Stimulated activated effector memory CD8-positive, alpha-beta T cell treated with anti-CD3 and anti-CD28 coated beads, Interleukin-12 subunit alpha, Interleukin-12 subunit beta, amount 100 ng/mL, for 72 hours (primary cell): ENCODE measurements around the gene RAPH1.
"Not testable (repeated sequence)": the region's sequence is repeated elsewhere in the genome, so short reads cannot be mapped to it uniquely, and the experiment has no call there.

Experiments
- ATAC-seq: fragments of 150-1000 bp; cut with Tn5 transposase; 2 replicates; pipeline ENCODE4 v1.10.0; 2021
- DNase-seq, 2 donors: peaks; one replicate each; pipeline ENCODE4 v3.0.0; 2021 to 2022; ENCODE audit warnings: low spot score in 2 of 2
- H3K27ac Mint-ChIP-seq: one replicate; pipeline ENCODE4 v1.8.0; 2022; ENCODE audit warnings: mild to moderate bottlenecking, mixed read lengths
- H3K36me3 Mint-ChIP-seq: one replicate; pipeline ENCODE4 v1.8.0; 2022; ENCODE audit warnings: mild to moderate bottlenecking, mixed read lengths
- H3K4me1 Mint-ChIP-seq: one replicate; pipeline ENCODE4 v1.8.0; 2022; ENCODE audit warnings: mixed read lengths
- H3K4me3 Mint-ChIP-seq: one replicate; pipeline ENCODE4 v1.8.0; 2022; ENCODE audit warnings: mild to moderate bottlenecking, mixed read lengths
- H3K9me3 Mint-ChIP-seq: one replicate; pipeline ENCODE4 v1.8.0; 2022; ENCODE audit warnings: mixed read lengths

The RAPH1 gene

DNA sequence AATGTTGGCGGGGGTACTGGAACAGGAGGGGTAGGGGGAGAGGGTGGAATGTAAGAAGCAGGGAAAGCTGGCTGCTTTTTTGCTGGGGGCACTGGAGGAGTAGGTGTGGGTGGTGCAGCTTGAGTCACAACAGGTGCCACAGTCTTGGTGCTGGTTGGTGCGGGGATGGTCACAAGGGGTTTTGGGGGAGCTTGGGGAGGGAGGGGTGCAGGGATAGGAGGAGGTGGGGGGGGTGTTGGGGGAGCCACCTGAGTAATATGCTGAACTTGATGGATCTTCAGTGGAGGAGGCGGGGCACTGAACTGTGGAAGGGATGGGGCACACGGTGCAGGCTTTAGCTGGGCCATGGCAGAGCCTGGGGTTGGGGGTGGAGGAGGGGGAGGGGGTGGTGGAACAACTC, 94.4 kb downstream of the RAPH1 start:
- no peaks in the 10 kb centered on the region for H3K36me3 Mint-ChIP-seq
- peaks cover 10% of the 10 kb centered on the region for H3K4me1 Mint-ChIP-seq
- DNase-seq (no peak), ATAC-seq (no peak)
- H3K4me3 Mint-ChIP-seq, result no peak overlapping the region
- H3K27ac Mint-ChIP-seq, result no peak overlapping the region
- no peaks in the 10 kb centered on the region for H3K9me3 Mint-ChIP-seq

DNA sequence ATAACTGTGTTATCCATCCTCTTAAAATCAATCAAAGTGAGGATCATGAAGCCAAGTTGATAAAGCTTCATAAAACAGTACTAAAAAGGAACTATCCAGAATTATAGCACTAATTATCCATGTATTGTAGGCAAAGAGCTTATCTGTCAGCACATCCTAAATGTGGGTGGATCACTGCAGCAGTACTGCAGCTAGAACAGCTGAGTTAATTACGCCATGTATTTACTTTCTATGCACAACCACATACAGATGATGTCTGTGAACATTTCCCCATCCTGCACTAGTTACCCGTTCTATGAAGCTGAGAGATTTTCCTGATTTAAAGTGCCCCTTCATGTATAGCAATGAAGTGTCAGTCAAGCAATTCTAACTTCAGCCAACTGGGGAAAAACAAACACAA, 96.6 kb downstream of the RAPH1 start:
- H3K27ac Mint-ChIP-seq, result no peak overlapping the region
- H3K9me3 Mint-ChIP-seq, result no peaks in the 10 kb centered on the region
- peaks cover 5% of the 10 kb centered on the region for H3K4me1 Mint-ChIP-seq
- no peaks in the 10 kb centered on the region for H3K36me3 Mint-ChIP-seq
- ATAC-seq (no peak), DNase-seq (no peak)
- no peak overlapping the region for H3K4me3 Mint-ChIP-seq

DNA sequence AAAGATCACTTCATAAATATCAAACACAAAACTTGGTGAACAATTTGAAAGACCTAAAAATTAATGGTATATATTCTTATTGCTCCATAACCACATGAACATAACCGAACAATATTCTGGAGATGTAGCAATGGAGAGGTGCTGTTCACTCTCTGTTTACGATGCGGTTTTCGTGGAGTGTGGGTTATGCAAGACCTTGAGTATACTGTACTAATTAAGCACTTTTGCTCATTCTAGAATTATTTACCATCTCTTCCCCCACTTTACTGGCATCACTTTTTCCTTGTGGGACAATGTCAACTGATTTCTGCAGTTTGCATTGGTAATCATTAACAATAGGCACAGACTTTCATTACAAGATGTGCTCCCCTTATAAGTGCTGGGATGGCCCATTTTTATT, 97.6 kb downstream of the RAPH1 start:
- no peak for DNase-seq
- Mint-ChIP-seq H3K36me3 (no peaks in the 10 kb centered on the region), H3K4me1 (peaks cover 5% of the 10 kb centered on the region), H3K4me3 (no peak overlapping the region), H3K27ac (no peak overlapping the region), H3K9me3 (no peaks in the 10 kb centered on the region)
- no peak for ATAC-seq

DNA sequence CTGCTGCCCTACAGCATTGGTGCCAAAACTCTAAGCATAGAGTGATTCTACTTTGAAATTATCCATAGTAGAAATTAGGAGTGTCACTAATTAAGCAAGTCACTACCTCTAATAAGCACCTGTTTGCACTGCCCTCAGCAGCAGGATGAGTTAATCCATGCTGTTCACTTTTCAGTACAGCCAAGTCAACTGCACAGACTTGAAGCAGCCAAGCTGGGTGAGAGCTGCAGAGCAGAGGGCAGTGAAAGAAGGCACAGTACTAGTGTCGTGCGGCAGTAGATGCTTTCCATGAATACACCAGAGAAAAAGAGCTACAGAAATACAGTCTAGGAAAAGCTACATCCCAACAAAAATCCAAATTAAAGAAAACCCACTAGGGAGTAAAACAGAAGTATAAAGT, 98.6 kb downstream of the RAPH1 start:
- H3K9me3 Mint-ChIP-seq, result no peaks in the 10 kb centered on the region
- H3K4me3 Mint-ChIP-seq, result no peak overlapping the region
- H3K27ac Mint-ChIP-seq, result peak overlapping the region; percentile 10
- ATAC-seq (no peak), DNase-seq (no peak)
- H3K4me1 Mint-ChIP-seq, result peaks cover 5% of the 10 kb centered on the region
- no peaks in the 10 kb centered on the region for H3K36me3 Mint-ChIP-seq

DNA sequence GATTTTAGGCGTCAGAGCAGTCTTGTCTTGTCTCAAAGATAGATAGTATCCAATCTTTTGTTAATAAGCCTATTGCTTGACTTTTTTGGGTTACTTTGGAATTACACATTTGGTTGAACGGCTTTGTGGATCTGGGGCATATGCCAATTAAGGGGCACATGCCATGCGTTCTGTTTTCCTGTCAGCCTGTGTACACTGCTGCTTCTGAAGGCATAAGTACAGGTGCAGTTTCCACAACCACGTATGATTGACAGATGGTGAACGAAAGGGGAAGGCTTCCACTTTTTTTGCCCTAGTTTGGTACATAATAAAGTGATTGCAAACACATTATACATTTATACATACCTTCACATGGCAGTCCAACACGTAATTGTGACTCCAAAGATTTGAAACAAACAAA, 102.3 kb downstream of the RAPH1 start:
- Mint-ChIP-seq H3K9me3 (no peaks in the 10 kb centered on the region), H3K4me1 (no peaks in the 10 kb centered on the region), H3K36me3 (peaks cover 8% of the 10 kb centered on the region), H3K27ac (no peak overlapping the region), H3K4me3 (no peak overlapping the region)
- no peak for ATAC-seq
- no peak for DNase-seq

DNA sequence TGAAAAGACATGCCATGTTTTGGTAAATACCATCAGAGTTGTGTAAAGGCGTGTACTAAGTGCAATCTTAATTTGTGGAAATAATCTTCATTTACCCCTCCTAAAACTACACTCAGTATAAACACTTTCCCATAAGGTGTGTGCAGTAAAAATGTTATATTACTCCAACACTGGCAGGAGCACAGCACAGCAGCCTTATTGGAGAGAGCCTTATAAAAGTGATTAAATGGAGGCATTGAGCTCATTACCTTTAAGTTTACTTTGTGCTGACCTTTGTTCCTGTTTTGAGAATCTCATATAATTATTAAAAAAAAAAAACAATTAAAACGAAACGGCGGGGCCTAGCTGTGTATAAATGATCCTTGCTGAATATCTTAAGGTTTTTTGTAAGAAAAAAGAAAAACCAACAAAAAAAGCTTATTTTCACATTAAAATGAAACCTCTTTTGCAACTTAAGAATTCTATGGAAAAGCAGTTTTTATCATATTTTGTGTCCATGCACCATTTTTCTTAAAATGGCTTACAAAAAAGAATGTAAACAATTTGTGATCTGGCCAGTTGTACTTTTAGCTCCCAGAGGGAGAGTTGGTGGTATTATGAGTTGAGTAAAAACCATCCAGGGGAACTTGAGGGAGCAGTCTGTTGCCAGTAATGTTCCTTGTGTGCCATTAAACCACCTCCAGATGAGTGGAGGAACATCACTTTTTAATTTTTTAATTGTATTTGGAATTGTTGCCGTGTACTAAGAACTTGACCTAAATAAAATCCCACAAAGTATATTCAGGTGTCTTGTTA, 103.5 kb downstream of the RAPH1 start:
- H3K4me3 Mint-ChIP-seq, result no peak overlapping the region
- H3K4me1 Mint-ChIP-seq, result no peaks in the 10 kb centered on the region
- H3K9me3 Mint-ChIP-seq, result no peaks in the 10 kb centered on the region
- H3K36me3 Mint-ChIP-seq, result peaks cover 20% of the 10 kb centered on the region
- H3K27ac Mint-ChIP-seq, result no peak overlapping the region
- ATAC-seq, result no peak
- DNase-seq, result no peak

DNA sequence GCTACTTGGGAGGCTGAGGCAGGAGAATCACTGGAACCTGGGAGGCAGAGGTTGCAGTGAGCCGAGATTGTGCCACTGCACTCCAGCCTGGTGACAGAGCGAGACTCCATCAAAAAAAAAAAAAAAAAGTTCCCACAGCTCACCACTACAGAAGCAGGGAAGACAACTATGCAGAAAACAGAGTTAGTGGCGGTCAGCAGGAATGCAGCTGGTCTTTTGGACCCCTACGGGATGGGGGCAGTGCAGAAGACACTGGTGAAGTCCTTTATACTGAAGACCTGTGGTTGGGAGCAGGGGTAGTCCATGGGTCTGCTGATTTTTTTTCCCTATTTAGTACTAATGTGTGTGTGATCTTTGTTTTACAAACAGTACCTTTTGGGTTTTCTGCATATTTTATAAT, 105.5 kb downstream of the RAPH1 start:
- not testable (repeated sequence) for ATAC-seq, H3K4me1 Mint-ChIP-seq, H3K4me3 Mint-ChIP-seq, H3K9me3 Mint-ChIP-seq, H3K27ac Mint-ChIP-seq, DNase-seq
- H3K36me3 Mint-ChIP-seq, result peaks cover 28% of the 10 kb centered on the region

DNA sequence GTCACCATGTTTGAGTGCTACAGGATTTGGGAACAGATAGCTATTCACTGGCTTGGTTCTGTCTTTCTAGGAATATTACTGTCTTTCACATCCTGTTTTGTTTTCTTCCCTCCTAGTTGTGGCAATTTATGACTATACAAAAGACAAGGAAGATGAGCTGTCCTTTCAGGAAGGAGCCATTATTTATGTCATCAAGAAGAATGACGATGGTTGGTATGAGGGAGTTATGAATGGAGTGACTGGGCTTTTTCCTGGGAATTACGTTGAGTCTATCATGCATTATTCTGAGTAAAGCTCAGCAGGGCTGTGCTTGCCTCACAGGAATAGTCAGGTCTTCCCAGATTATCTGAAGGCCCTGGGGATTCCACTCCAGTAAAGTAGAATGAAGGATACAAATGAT, 108.0 kb downstream of the RAPH1 start:
- H3K4me3 Mint-ChIP-seq, result no peak overlapping the region
- no peaks in the 10 kb centered on the region for H3K4me1 Mint-ChIP-seq
- no peaks in the 10 kb centered on the region for H3K9me3 Mint-ChIP-seq
- ATAC-seq (no peak), DNase-seq (no peak)
- H3K36me3 Mint-ChIP-seq, result peaks cover 28% of the 10 kb centered on the region
- peak overlapping the region; percentile 45 for H3K27ac Mint-ChIP-seq

DNA sequence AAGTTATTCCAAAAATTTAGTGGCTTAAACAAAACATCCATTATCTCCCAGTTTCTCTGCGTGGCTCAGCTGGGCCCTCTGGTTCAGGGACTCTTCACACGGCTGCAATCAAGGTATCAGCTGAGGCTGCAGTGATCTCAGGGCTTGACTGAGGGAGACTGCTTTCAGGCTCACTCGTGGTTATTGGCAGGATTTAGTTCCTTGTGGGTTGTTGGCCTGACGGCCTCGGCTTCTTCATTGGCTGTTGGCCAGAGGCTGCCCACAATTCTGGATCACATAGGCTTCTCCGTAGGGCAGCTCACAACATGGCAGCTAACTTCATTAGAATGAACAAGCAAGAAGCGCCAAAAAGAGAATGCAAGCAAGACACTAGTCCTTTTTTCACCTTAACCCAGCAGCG, 116.8 kb downstream of the RAPH1 start:
- peaks cover 4% of the 10 kb centered on the region for H3K9me3 Mint-ChIP-seq
- H3K4me1 Mint-ChIP-seq, result no peaks in the 10 kb centered on the region
- ATAC-seq, result no peak
- H3K36me3 Mint-ChIP-seq, result peaks cover 63% of the 10 kb centered on the region
- no peak overlapping the region for H3K4me3 Mint-ChIP-seq
- H3K27ac Mint-ChIP-seq, result no peak overlapping the region
- no peak for DNase-seq

DNA sequence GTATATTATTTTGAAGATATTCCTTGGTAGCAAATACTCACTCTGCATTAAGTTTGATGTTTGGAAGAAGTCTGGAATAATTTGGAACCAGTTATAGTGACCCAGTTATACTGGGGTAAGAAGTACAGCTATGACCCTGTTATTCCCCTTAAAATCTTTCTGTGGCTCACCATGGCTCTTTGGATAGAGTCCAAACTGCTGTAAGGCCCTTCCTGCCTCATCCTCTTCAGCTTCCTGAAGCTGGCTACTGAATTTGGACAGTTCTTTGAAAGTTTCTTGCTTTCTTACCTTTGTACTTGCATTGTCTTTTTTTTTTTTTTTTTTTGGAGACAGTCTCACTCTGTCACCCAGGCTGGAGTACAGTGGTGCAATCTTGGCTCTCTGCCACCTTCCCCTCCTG, 121.3 kb downstream of the RAPH1 start:
- Mint-ChIP-seq H3K4me1 (no peaks in the 10 kb centered on the region), H3K27ac (no peak overlapping the region), H3K9me3 (peaks cover 4% of the 10 kb centered on the region), H3K36me3 (peaks cover 46% of the 10 kb centered on the region), H3K4me3 (no peak overlapping the region)
- DNase-seq (no peak), ATAC-seq (no peak)

DNA sequence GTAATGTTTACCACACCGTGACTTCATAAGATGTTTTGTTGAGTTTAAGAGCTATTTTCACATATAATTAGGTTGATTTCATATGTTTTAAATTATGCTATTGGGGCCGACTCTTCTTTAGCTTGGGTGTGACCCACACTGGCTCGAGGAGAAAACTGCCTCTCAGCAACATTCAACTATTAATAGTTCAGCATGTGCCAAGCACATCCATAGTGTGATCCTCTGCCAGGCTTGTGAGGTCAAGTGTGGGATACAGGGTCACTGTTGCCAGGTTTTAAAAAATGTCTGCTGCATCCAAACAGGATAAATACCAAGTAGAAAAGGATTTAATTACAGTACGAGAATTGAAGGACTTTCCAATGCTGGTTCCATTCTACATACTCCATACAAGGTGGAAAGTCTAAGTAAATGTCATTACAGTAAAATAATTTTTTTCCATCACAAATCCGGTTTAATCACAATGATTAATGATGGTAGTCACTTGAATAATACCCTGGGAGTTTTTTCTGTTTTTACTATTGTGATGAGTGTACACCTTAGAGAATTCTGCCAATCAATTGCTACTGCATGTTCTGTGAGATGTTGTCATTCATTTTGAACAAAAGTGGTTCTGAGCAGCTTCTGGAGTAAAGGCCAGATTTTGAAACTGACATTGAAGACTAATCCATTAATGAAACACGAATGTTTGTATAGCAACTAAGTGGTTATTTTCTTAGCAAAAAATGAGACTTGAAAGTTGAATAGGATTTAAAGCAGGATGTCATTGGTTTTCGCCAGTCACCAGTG, 122.4 kb downstream of the RAPH1 start:
- no peak for ATAC-seq
- H3K4me3 Mint-ChIP-seq, result no peak overlapping the region

DNA sequence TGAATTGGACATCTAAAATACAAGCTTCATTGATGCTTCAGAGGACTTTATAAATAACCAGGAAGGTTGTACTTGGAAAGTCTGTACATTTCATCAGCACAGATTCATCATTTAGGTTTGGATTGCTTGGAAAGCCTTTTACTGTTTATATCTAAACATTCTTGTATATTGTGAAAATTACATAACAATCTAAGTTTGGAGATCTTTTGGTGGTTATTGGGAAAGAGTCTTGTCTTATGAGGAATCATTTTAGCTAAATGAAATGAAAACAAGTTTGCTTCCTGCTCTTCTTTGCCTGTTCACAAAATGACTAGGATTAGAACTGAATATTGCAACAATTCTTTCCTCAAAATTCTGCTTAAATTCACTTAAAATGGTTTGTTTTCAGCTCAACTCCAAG, 127.6 kb downstream of the RAPH1 start:
- peaks cover 55% of the 10 kb centered on the region for H3K36me3 Mint-ChIP-seq
- no peak for ATAC-seq
- H3K4me3 Mint-ChIP-seq, result no peak overlapping the region
- no peak for DNase-seq
- H3K9me3 Mint-ChIP-seq, result no peaks in the 10 kb centered on the region
- no peaks in the 10 kb centered on the region for H3K4me1 Mint-ChIP-seq
- no peak overlapping the region for H3K27ac Mint-ChIP-seq

More for the DNA sequence above, 122.4 kb downstream of the RAPH1 start:
- H3K4me1 Mint-ChIP-seq, result no peaks in the 10 kb centered on the region
- no peak overlapping the region for H3K27ac Mint-ChIP-seq
- DNase-seq, result no peak
- peaks cover 41% of the 10 kb centered on the region for H3K36me3 Mint-ChIP-seq
- peaks cover 2% of the 10 kb centered on the region for H3K9me3 Mint-ChIP-seq

DNA sequence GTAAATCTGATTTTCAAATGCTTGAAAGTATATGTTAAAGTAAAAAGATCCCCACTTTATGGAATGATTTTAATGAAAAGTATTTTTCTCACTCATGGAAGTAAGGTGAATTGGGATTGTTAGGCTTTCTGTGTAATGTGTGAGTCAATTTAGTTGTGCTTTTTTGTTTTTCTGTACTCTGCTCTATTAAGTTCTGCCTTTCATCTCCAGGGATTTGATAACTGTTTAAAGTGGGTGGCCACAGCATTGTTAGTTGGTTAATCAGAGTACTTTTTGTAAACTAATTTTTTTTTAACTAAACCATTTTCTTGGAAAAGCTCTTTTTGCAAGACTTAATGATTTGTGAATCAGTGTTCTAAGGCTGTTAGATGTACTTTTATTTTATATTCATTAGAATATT, 130.1 kb downstream of the RAPH1 start:
- H3K27ac Mint-ChIP-seq, result no peak overlapping the region
- peaks cover 63% of the 10 kb centered on the region for H3K36me3 Mint-ChIP-seq
- DNase-seq (no peak), ATAC-seq (no peak)
- H3K9me3 Mint-ChIP-seq, result no peaks in the 10 kb centered on the region
- H3K4me3 Mint-ChIP-seq, result no peak overlapping the region
- H3K4me1 Mint-ChIP-seq, result no peaks in the 10 kb centered on the region

DNA sequence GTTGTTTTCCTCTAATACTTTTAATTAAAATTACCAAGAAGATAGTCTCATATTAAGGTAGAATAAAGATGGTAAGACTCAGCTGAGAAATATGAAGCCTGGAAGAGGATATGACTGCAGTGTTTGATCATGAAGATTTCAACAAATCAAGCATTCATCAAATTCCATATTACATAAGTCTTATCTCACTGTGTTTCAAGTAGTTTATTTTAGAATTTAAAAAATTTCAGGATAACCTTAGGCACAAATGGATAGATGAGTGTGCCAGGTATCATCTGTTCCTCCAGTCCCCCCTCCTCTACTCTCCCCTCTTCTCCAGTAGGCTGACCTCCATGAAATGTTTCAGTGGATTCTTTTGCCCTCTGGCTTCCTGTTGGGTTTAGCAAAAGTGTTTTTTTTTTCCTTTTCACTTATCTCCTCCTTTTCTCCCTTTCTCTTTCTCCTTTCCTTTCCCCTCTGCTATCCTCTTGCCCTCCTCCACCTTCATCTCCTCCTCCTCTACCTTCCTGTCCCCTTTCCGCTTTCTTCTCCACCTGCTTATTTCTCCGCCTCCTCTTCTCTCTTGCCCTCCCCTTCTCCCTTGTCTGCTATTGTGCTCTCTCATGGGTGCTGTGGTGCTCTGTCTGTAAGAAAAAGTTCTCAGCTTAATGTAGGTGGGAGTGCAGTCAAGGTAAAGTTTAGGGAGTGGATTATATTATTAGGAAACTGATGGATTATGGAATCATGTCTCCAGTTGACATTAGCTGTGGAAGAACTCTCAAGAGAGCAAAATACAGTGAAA, 134.1 kb downstream of the RAPH1 start:
- ATAC-seq (no peak), DNase-seq (no peak)
- no peak overlapping the region for H3K4me3 Mint-ChIP-seq
- H3K36me3 Mint-ChIP-seq, result peaks cover 48% of the 10 kb centered on the region
- H3K27ac Mint-ChIP-seq, result no peak overlapping the region
- no peaks in the 10 kb centered on the region for H3K4me1 Mint-ChIP-seq
- H3K9me3 Mint-ChIP-seq, result no peaks in the 10 kb centered on the region

DNA sequence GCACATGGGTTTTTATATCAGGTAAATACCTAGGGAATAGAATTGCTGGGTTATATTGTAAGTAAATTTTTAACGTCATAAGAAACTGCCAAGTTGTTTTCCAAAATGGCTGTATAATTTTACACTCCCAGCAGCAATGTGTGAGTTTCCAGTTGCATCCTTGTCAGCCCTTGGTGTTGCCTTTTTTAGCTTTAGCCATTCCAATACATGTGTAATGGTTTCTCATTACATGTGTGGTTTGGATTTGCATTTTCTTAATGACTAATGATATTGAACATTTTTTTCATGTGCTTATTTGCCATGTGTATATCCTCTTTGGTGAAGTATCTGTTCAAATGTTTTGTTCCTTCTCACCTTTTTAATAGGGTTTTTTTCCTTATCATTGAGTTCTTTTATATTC, 136.1 kb downstream of the RAPH1 start:
- Mint-ChIP-seq H3K27ac (no peak overlapping the region), H3K4me1 (no peaks in the 10 kb centered on the region), H3K9me3 (no peaks in the 10 kb centered on the region), H3K36me3 (peaks cover 45% of the 10 kb centered on the region), H3K4me3 (no peak overlapping the region)
- DNase-seq (no peak), ATAC-seq (no peak)
